HAP-1 (cell line): ENCODE data around the gene SNX21.
A peak's percentile ranks its signal among the peaks of the same experiment; 100 is the strongest.
"Not testable (repeated sequence)": the region's sequence is repeated elsewhere in the genome, so short reads cannot be mapped to it uniquely, and the experiment has no call there.

Experiments used
- DNase-seq, 2 experiments: peaks; one replicate each; pipeline ENCODE4 v3.0.0-alpha.2; 2016 to 2020; ENCODE audit warnings: low spot score in 2 of 2
- H3K27me3 ChIP-seq: fragments of 250-450 bp; sonication (Bioruptor Pico); 2 replicates; pipeline ENCODE4 v1.5.1; 2020; ENCODE audit warnings: low read depth, mild to moderate bottlenecking, moderate library complexity
- H3K36me3 ChIP-seq: fragments of 250-450 bp; sonication (Bioruptor Pico); replicated peaks from 2 replicates; pipeline ENCODE4 v1.5.1; 2020; ENCODE audit warnings: mild to moderate bottlenecking
- H3K4me1 ChIP-seq: fragments of 250-450 bp; sonication (Bioruptor Pico); 2 replicates; pipeline ENCODE4 v1.5.1; 2020; ENCODE audit warnings: mild to moderate bottlenecking
- H3K4me3 ChIP-seq: fragments of 250-450 bp; sonication (Bioruptor Pico); 2 replicates; pipeline ENCODE4 v1.5.1; 2020; ENCODE audit warnings: mild to moderate bottlenecking, moderate library complexity
- H3K9me3 ChIP-seq: fragments of 250-450 bp; sonication (Bioruptor Pico); 2 replicates; pipeline ENCODE4 v1.5.1; 2020; ENCODE audit warnings: mild to moderate bottlenecking, moderate library complexity
- in situ Hi-C: fragments of 300-500 bp; cut with MboI; formaldehyde crosslinking; loops from 3 replicates; pipeline ENCODE4 v1.14.3; 2020; ENCODE audit warnings: low sequenced_read_pairs, inconsistent platforms, mixed read lengths

Gene SNX21

GRCh38 chr20:45833030-45833882 lies at the start of gene SNX21:
Gene SNX21, plus strand, starts transcription at chr20:45833799. Its CDS starts 121 bp downstream, at chr20:45833920.
- Histone ChIP-seq H3K4me1 (peaks cover 16% of the 10 kb centered on the region), H3K36me3 (no peaks in the 10 kb centered on the region), H3K9me3 (no peaks in the 10 kb centered on the region), H3K27me3 (no peaks in the 10 kb centered on the region), H3K4me3 (peak within 1 kb of the TSS; percentile 51)
- in situ Hi-C loops, result no loop called here
- DNase-seq, result peak; percentile 64 to 90

- no peaks in the 10 kb centered on the region for H3K9me3 ChIP-seq
- no peaks in the 10 kb centered on the region for H3K36me3 ChIP-seq
- H3K4me3 ChIP-seq, result no peak overlapping the region
- H3K27me3 ChIP-seq, result peaks cover 2% of the 10 kb centered on the region; the same call in 1 of the 2 replicates
- in situ Hi-C loops, result no loop called here
- H3K4me1 ChIP-seq, result no peaks in the 10 kb centered on the region
- DNase-seq, result no peak
Observed at GRCh38 chr20:45788351-45788750, 45.2 kb upstream of the SNX21 start.

GRCh38 chr20:45792317-45793118 lies 41.1 kb upstream of the SNX21 start:
- Histone ChIP-seq H3K36me3 (peaks cover 22% of the 10 kb centered on the region), H3K9me3 (no peaks in the 10 kb centered on the region), H3K4me3 (peak overlapping the region; percentile 85), H3K4me1 (no peaks in the 10 kb centered on the region), H3K27me3 (no peaks in the 10 kb centered on the region)
- no peak for DNase-seq
- in situ Hi-C loops, result no loop called here

- H3K4me3 ChIP-seq, result no peak overlapping the region
- H3K27me3 ChIP-seq, result no peaks in the 10 kb centered on the region
- H3K9me3 ChIP-seq, result no peaks in the 10 kb centered on the region
- in situ Hi-C loops, result no loop called here
- peaks cover 27% of the 10 kb centered on the region for H3K36me3 ChIP-seq
- H3K4me1 ChIP-seq, result no peaks in the 10 kb centered on the region
- no peak for DNase-seq
Observed at GRCh38 chr20:45796337-45797065, 37.1 kb upstream of the SNX21 start.

- H3K4me3 ChIP-seq, H3K27me3 ChIP-seq, in situ Hi-C loops, H3K4me1 ChIP-seq, DNase-seq, H3K9me3 ChIP-seq: not testable (repeated sequence)
- H3K36me3 ChIP-seq, result peaks cover 34% of the 10 kb centered on the region
Observed at GRCh38 chr20:45797510-45797909, 36.1 kb upstream of the SNX21 start.

GRCh38 chr20:45797955-45798354 lies 35.6 kb upstream of the SNX21 start:
- DNase-seq, in situ Hi-C loops, H3K4me3 ChIP-seq, H3K27me3 ChIP-seq, H3K4me1 ChIP-seq, H3K9me3 ChIP-seq: not testable (repeated sequence)
- peaks cover 34% of the 10 kb centered on the region for H3K36me3 ChIP-seq

- no peaks in the 10 kb centered on the region for H3K9me3 ChIP-seq
- no peaks in the 10 kb centered on the region for H3K27me3 ChIP-seq
- H3K4me1 ChIP-seq, result no peaks in the 10 kb centered on the region
- peaks cover 39% of the 10 kb centered on the region for H3K36me3 ChIP-seq
- H3K4me3 ChIP-seq, result no peak overlapping the region
- in situ Hi-C loops, result no loop called here
- DNase-seq, result peak; percentile 57 to 78
Observed at GRCh38 chr20:45798935-45799642, 34.5 kb upstream of the SNX21 start.

- Histone ChIP-seq H3K4me1 (no peaks in the 10 kb centered on the region), H3K9me3 (no peaks in the 10 kb centered on the region), H3K4me3 (no peak overlapping the region), H3K36me3 (peaks cover 48% of the 10 kb centered on the region), H3K27me3 (no peaks in the 10 kb centered on the region)
- no peak for DNase-seq
- in situ Hi-C loops, result no loop called here
Observed at GRCh38 chr20:45801851-45802250, 31.7 kb upstream of the SNX21 start.

- Histone ChIP-seq H3K4me1 (no peaks in the 10 kb centered on the region), H3K9me3 (no peaks in the 10 kb centered on the region), H3K36me3 (peaks cover 58% of the 10 kb centered on the region), H3K27me3 (no peaks in the 10 kb centered on the region), H3K4me3 (no peak overlapping the region)
- DNase-seq, result no peak
- in situ Hi-C loops, result no loop called here
Observed at GRCh38 chr20:45810191-45810970, 23.2 kb upstream of the SNX21 start.

- in situ Hi-C loops, result no loop called here
- H3K4me3 ChIP-seq, result no peak within 1 kb of the TSS
- H3K27me3 ChIP-seq, result no peaks in the 10 kb centered on the region
- no peaks in the 10 kb centered on the region for H3K9me3 ChIP-seq
- no peaks in the 10 kb centered on the region for H3K4me1 ChIP-seq
- H3K36me3 ChIP-seq, result peaks cover 40% of the 10 kb centered on the region
- DNase-seq, result no peak
Observed at GRCh38 chr20:45812157-45813005, 21.2 kb upstream of the SNX21 start, which contains the start of gene UBE2C. Gene UBE2C, plus strand, starts transcription at chr20:45812644. Its CDS starts 52 bp downstream, at chr20:45812696.

GRCh38 chr20:45813006-45813340 lies 20.6 kb upstream of the SNX21 start:
- no peak for DNase-seq
- Histone ChIP-seq H3K27me3 (no peaks in the 10 kb centered on the region), H3K9me3 (no peaks in the 10 kb centered on the region), H3K4me1 (no peaks in the 10 kb centered on the region), H3K4me3 (no peak overlapping the region), H3K36me3 (peaks cover 34% of the 10 kb centered on the region)
- in situ Hi-C loops, result no loop called here

GRCh38 chr20:45813489-45813888 lies 20.1 kb upstream of the SNX21 start:
- Histone ChIP-seq H3K27me3 (no peaks in the 10 kb centered on the region), H3K4me1 (no peaks in the 10 kb centered on the region), H3K36me3 (peaks cover 28% of the 10 kb centered on the region), H3K9me3 (no peaks in the 10 kb centered on the region), H3K4me3 (no peak overlapping the region)
- in situ Hi-C loops, result no loop called here
- DNase-seq, result no peak
